Astrocyte (in vitro differentiated cells and primary cell): ENCODE results near the gene KDM2B. TPM values are rescaled to one million over a fixed set of nuclear protein-coding genes. Genes with fewer than 3 reads are reported as not detected.

Source experiments
- DNase-seq: peaks from one replicate; pipeline ENCODE4 v3.0.0-alpha.2; 2010; ENCODE audit warnings: low read depth
- FAIRE-seq: peaks from 2 replicates; lab custom pipeline; 2011; peaks lifted over from hg19 to GRCh38; lab: Jason Lieb, UNC
- H2AFZ ChIP-seq: 2 replicates; pipeline ENCODE4 v1.6.0; 2012; ENCODE audit warnings: low read depth, low read length, inconsistent platforms
- H3K27ac ChIP-seq: 2 replicates; pipeline ENCODE4 v1.5.1; 2011; ENCODE audit warnings: low read depth, low read length, inconsistent platforms
- H3K27me3 ChIP-seq: 2 replicates; pipeline ENCODE4 v1.6.0; 2011; ENCODE audit warnings: low read length, inconsistent platforms; ENCODE audit not compliant: insufficient read depth
- H3K36me3 ChIP-seq: 2 replicates; pipeline ENCODE4 v1.5.1; 2011; ENCODE audit warnings: low read length, inconsistent platforms; ENCODE audit not compliant: insufficient read depth
- H3K4me1 ChIP-seq: 2 replicates; pipeline ENCODE4 v1.5.1; 2011; ENCODE audit warnings: low read length, inconsistent platforms; ENCODE audit not compliant: insufficient read depth
- H3K4me2 ChIP-seq: 2 replicates; pipeline ENCODE4 v1.6.0; 2012; ENCODE audit warnings: low read length, inconsistent platforms
- H3K4me3 ChIP-seq: 2 replicates; pipeline ENCODE4 v1.5.1; 2011; ENCODE audit warnings: low read depth, mild to moderate bottlenecking, low read length, inconsistent platforms; ENCODE audit not compliant: insufficient read depth
- H3K79me2 ChIP-seq: 2 replicates; pipeline ENCODE4 v1.6.0; 2012; ENCODE audit warnings: mild to moderate bottlenecking, low read length, inconsistent platforms; ENCODE audit not compliant: insufficient read depth
- H3K9ac ChIP-seq: 2 replicates; pipeline ENCODE4 v1.6.0; 2012; ENCODE audit warnings: mild to moderate bottlenecking, low read length, inconsistent platforms
- H3K9me3 ChIP-seq: 2 replicates; pipeline ENCODE4 v1.5.1; 2012; ENCODE audit warnings: low read depth, mild to moderate bottlenecking, low read length, inconsistent platforms; ENCODE audit not compliant: insufficient read depth
- H4K20me1 ChIP-seq: 2 replicates; pipeline ENCODE4 v1.6.0; 2012; ENCODE audit warnings: low read length, inconsistent platforms; ENCODE audit not compliant: insufficient read depth
- H3K27ac Mint-ChIP-seq: one replicate; pipeline ENCODE4 v1.8.0; 2021; ENCODE audit warnings: mild to moderate bottlenecking, mixed read lengths; ENCODE audit not compliant: unreplicated experiment
- H3K27me3 Mint-ChIP-seq: one replicate; pipeline ENCODE4 v1.8.0; 2021; ENCODE audit warnings: low read depth, mixed read lengths; ENCODE audit not compliant: unreplicated experiment
- H3K36me3 Mint-ChIP-seq: one replicate; pipeline ENCODE4 v1.8.0; 2021; ENCODE audit warnings: low read depth, mixed read lengths; ENCODE audit not compliant: unreplicated experiment
- H3K4me1 Mint-ChIP-seq: one replicate; pipeline ENCODE4 v1.8.0; 2021; ENCODE audit warnings: low read depth, mixed read lengths; ENCODE audit not compliant: unreplicated experiment
- H3K4me3 Mint-ChIP-seq: one replicate; pipeline ENCODE4 v1.8.0; 2021; ENCODE audit warnings: mild to moderate bottlenecking, moderate library complexity, mixed read lengths; ENCODE audit not compliant: unreplicated experiment
- H3K9me3 Mint-ChIP-seq: one replicate; pipeline ENCODE4 v1.8.0; 2021; ENCODE audit warnings: mild to moderate bottlenecking, mixed read lengths; ENCODE audit not compliant: unreplicated experiment
- CTCF ChIP-seq: IDR thresholded peaks from 2 replicates; pipeline ENCODE4 v1.5.1; 2011; ENCODE audit warnings: low read depth, mild to moderate bottlenecking, inconsistent platforms, low read length, moderate library complexity; ENCODE audit not compliant: insufficient read depth
- EZH2 ChIP-seq: IDR thresholded peaks from 2 replicates; pipeline ENCODE4 v1.6.1; 2012; ENCODE audit warnings: mild to moderate bottlenecking, low read length, inconsistent platforms; ENCODE audit not compliant: insufficient read depth
- total RNA-seq: library from RNA; stranded (reverse); gene quantifications from 2 replicates; pipeline ENCODE4 v1.2.1, GENCODE V29; 2021

Gene KDM2B
- total RNA-seq, 1 donor from 2014 or later, result 23.4 TPM

- Histone ChIP-seq H3K4me3 (no peak overlapping the region), H3K27me3 (no peaks in the 10 kb centered on the region), H2AFZ (no peak overlapping the region), H3K4me2 (no peak overlapping the region), H3K4me1 (peaks cover 9% of the 10 kb centered on the region), H3K79me2 (peaks cover 81% of the 10 kb centered on the region), H3K27ac (no peak overlapping the region), H4K20me1 (peaks cover 30% of the 10 kb centered on the region), H3K9ac (no peak overlapping the region), H3K36me3 (peaks cover 28% of the 10 kb centered on the region), H3K9me3 (no peaks in the 10 kb centered on the region)
- Mint-ChIP-seq H3K27ac (no peak overlapping the region), H3K4me3 (no peak overlapping the region), H3K27me3 (no peaks in the 10 kb centered on the region), H3K9me3 (no peaks in the 10 kb centered on the region), H3K36me3 (peaks cover 6% of the 10 kb centered on the region), H3K4me1 (peaks cover 12% of the 10 kb centered on the region)
- FAIRE-seq (no peak), DNase-seq (no peak)
- TF ChIP-seq EZH2, result no peak
- no peak for TF ChIP-seq CTCF
These were observed 175.6 kb downstream of the KDM2B start for GRCh38 chr12:121405211-121405610.

GRCh38 chr12:121404734-121405133 lies 176.1 kb downstream of the KDM2B start:
- peaks cover 6% of the 10 kb centered on the region for H3K36me3 Mint-ChIP-seq
- H3K4me3 Mint-ChIP-seq, result no peak overlapping the region
- H3K27ac Mint-ChIP-seq, result no peak overlapping the region

More at GRCh38 chr12:121404734-121405133, 176.1 kb downstream of the KDM2B start:
- no peaks in the 10 kb centered on the region for H3K9me3 ChIP-seq
- peaks cover 28% of the 10 kb centered on the region for H3K36me3 ChIP-seq
- DNase-seq (no peak), FAIRE-seq (no peak)
- no peak overlapping the region for H3K9ac ChIP-seq
- H3K79me2 ChIP-seq, result peaks cover 84% of the 10 kb centered on the region
- Mint-ChIP-seq H3K4me1 (peaks cover 12% of the 10 kb centered on the region), H3K9me3 (no peaks in the 10 kb centered on the region), H3K27me3 (no peaks in the 10 kb centered on the region)
- TF ChIP-seq EZH2 (no peak), CTCF (no peak)
- H3K4me3 ChIP-seq, result no peak overlapping the region
- no peak overlapping the region for H3K27ac ChIP-seq
- peaks cover 30% of the 10 kb centered on the region for H4K20me1 ChIP-seq
- no peaks in the 10 kb centered on the region for H3K27me3 ChIP-seq
- H2AFZ ChIP-seq, result no peak overlapping the region
- peaks cover 9% of the 10 kb centered on the region for H3K4me1 ChIP-seq
- no peak overlapping the region for H3K4me2 ChIP-seq
